SK-N-SH treated with all-trans-retinoic acid at 6 μM for 48 hours (cell line): ENCODE measurements around the gene RAB6A.
A peak's percentile ranks its signal among the peaks of the same experiment; 100 is the strongest.

Experiments
- ATAC-seq: fragments of 200-7000 bp; cut with Tn5 transposase; 3 replicates; pipeline ENCODE4 v1.9.1; 2020; ENCODE audit warnings: mild to moderate bottlenecking, moderate library complexity
- ARNTL ChIP-seq: fragments of 450-650 bp; formaldehyde crosslinking; IDR thresholded peaks from 2 replicates; pipeline ENCODE4 v1.5.0; 2020; ENCODE audit warnings: low read depth, mild to moderate bottlenecking, moderate library complexity, borderline replicate concordance
- BACH2 ChIP-seq: fragments of 250-450 bp; sonication (Bioruptor Pico); IDR thresholded peaks from 2 replicates; pipeline ENCODE4 v1.9.0; 2021; ENCODE audit warnings: mild to moderate bottlenecking, borderline replicate concordance
- CSDC2 ChIP-seq: fragments of 250-450 bp; sonication (Bioruptor Pico); IDR thresholded peaks from 2 replicates; pipeline ENCODE4 v1.5.0; 2020; ENCODE audit warnings: mild to moderate bottlenecking, moderate library complexity
- GLIS3 ChIP-seq: fragments of 250-450 bp; sonication (Bioruptor Pico); IDR thresholded peaks from 2 replicates; pipeline ENCODE4 v1.5.0; 2020; ENCODE audit warnings: mild to moderate bottlenecking, moderate library complexity
- ISL1 ChIP-seq: fragments of 250-450 bp; sonication (Bioruptor Pico); IDR thresholded peaks from 2 replicates; pipeline ENCODE4 v2.1.2; 2022; ENCODE audit warnings: mild to moderate bottlenecking, moderate library complexity
- OSR1 ChIP-seq: fragments of 250-450 bp; sonication (Bioruptor Pico); IDR thresholded peaks from 2 replicates; pipeline ENCODE4 v1.8.0; 2022; ENCODE audit warnings: moderate library complexity, mild to moderate bottlenecking, inconsistent platforms
- PPARA ChIP-seq: fragments of 250-450 bp; sonication (Bioruptor Pico); IDR thresholded peaks from 2 replicates; pipeline ENCODE4 v1.5.0; 2020; ENCODE audit warnings: mild to moderate bottlenecking, borderline replicate concordance
- RARB ChIP-seq: fragments of 250-450 bp; sonication (Bioruptor Pico); IDR thresholded peaks from 2 replicates; pipeline ENCODE4 v1.8.0; 2021; ENCODE audit warnings: mild to moderate bottlenecking, moderate library complexity
- SNAI2 ChIP-seq: fragments of 250-450 bp; sonication (Bioruptor Pico); IDR thresholded peaks from 2 replicates; pipeline ENCODE4 v1.5.0; 2020; ENCODE audit warnings: mild to moderate bottlenecking, moderate library complexity
- TCF4 ChIP-seq: fragments of 250-450 bp; sonication (Bioruptor Pico); IDR thresholded peaks from 2 replicates; pipeline ENCODE4 v1.8.0; 2021; ENCODE audit warnings: mild to moderate bottlenecking, moderate library complexity, borderline replicate concordance
- TOX ChIP-seq: fragments of 250-450 bp; sonication (Bioruptor Pico); IDR thresholded peaks from 2 replicates; pipeline ENCODE4 v1.8.0; 2021; ENCODE audit warnings: mild to moderate bottlenecking, moderate library complexity, borderline replicate concordance
- ZC3H10 ChIP-seq: fragments of 250-450 bp; sonication (Bioruptor Pico); IDR thresholded peaks from 2 replicates; pipeline ENCODE4 v1.5.1; 2021; ENCODE audit warnings: mild to moderate bottlenecking, moderate library complexity
- ZFP3 ChIP-seq: fragments of 250-450 bp; sonication (Bioruptor Pico); IDR thresholded peaks from 2 replicates; pipeline ENCODE4 v1.5.0; 2020; ENCODE audit warnings: mild to moderate bottlenecking, moderate library complexity
- ZNF565 ChIP-seq: fragments of 450-650 bp; formaldehyde crosslinking; conservative IDR thresholded peaks from 2 replicates; pipeline ENCODE4 v1.5.0; 2020; ENCODE audit warnings: low read depth, mild to moderate bottlenecking, moderate library complexity
- ZNF70 ChIP-seq: fragments of 450-650 bp; formaldehyde crosslinking; IDR thresholded peaks from 2 replicates; pipeline ENCODE4 v1.5.0; 2020; ENCODE audit warnings: mild to moderate bottlenecking, moderate library complexity
- ZNF8 ChIP-seq: fragments of 450-650 bp; formaldehyde crosslinking; IDR thresholded peaks from 2 replicates; pipeline ENCODE4 v1.5.0; 2020; ENCODE audit warnings: mild to moderate bottlenecking, moderate library complexity
- TF ChIP-seq, protein P1 (sequence below): fragments of 250-450 bp; sonication (Bioruptor Pico); IDR thresholded peaks from 2 replicates; pipeline ENCODE4 v1.5.0; 2020; ENCODE audit warnings: mild to moderate bottlenecking, moderate library complexity
- TF ChIP-seq, protein P2 (sequence below): fragments of 250-450 bp; sonication (Bioruptor Pico); IDR thresholded peaks from 2 replicates; pipeline ENCODE4 v1.8.0; 2021; ENCODE audit warnings: low read depth, mild to moderate bottlenecking, moderate library complexity, borderline replicate concordance
- TF ChIP-seq, protein P3 (sequence below): fragments of 250-450 bp; sonication (Bioruptor Pico); IDR thresholded peaks from 2 replicates; pipeline ENCODE4 v1.8.0; 2020; ENCODE audit warnings: mild to moderate bottlenecking, moderate library complexity, borderline replicate concordance
- TF ChIP-seq, protein P4 (sequence below): fragments of 250-450 bp; sonication (Bioruptor Pico); IDR thresholded peaks from 2 replicates; pipeline ENCODE4 v1.5.1; 2020; ENCODE audit warnings: low read depth, mild to moderate bottlenecking, moderate library complexity
- TF ChIP-seq, protein P5 (sequence below): fragments of 250-450 bp; sonication (Bioruptor Pico); IDR thresholded peaks from 2 replicates; pipeline ENCODE4 v1.5.1; 2021; ENCODE audit warnings: mild to moderate bottlenecking, moderate library complexity

Gene RAB6A

DNA sequence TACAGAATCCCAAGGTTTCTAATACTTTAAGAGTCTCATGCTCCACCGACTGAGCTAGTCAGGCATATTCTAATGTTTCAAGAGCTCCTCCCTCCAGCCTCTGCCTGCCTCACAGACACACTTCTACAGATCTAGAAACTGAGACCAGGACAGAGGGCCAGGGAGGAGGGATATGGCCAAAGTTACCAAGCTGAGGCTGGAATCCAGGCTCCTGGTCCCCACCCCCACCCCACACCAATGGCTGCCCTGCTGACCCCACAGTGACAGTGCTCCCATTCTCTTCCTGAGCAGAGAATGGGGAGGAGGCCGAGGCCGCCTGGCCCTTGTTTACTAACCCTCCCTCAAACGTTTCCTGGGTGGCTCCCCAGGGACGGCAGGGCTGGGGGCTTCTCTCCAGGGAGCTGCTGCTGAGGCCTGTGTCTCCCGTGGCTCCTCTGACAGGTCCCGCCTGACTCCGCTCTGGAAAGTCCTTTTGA, 112.3 kb downstream of the RAB6A start:
- ATAC-seq, result no peak

DNA sequence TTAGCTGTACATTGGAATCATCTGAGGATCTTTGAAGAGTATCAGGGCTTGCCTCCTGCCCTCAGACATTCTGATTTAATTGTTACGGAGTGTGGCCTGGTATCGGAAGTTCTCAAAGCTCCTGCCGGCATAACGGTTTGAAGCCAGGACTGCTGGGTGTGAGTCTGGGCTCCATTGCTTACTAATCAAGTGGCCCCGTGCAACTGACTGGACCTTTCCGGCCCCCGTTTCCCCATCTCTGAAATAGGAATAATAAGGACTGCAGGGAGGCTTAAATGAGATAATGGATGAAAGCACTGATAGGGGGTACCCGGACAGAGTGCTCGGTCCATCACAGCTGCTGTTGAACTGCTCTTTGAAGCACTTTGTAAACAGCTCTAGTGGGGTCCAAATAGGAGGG, 112.8 kb downstream of the RAB6A start:
- TF ChIP-seq OSR1 (CRISPR knock-in tag) (no peak), CSDC2 (CRISPR knock-in tag) (no peak), RARB (CRISPR knock-in tag) (no peak), ZNF70 (no peak), ZFP3 (CRISPR knock-in tag) (no peak), ZNF8 (CRISPR knock-in tag) (no peak), TOX (no peak), ZC3H10 (CRISPR knock-in tag) (no peak), SNAI2 (CRISPR knock-in tag) (no peak), GLIS3 (CRISPR knock-in tag) (no peak), ARNTL (no peak), BACH2 (no peak), TCF4 (CRISPR knock-in tag) (no peak), ISL1 (CRISPR knock-in tag) (no peak)
- TF ChIP-seq, protein P1, sequence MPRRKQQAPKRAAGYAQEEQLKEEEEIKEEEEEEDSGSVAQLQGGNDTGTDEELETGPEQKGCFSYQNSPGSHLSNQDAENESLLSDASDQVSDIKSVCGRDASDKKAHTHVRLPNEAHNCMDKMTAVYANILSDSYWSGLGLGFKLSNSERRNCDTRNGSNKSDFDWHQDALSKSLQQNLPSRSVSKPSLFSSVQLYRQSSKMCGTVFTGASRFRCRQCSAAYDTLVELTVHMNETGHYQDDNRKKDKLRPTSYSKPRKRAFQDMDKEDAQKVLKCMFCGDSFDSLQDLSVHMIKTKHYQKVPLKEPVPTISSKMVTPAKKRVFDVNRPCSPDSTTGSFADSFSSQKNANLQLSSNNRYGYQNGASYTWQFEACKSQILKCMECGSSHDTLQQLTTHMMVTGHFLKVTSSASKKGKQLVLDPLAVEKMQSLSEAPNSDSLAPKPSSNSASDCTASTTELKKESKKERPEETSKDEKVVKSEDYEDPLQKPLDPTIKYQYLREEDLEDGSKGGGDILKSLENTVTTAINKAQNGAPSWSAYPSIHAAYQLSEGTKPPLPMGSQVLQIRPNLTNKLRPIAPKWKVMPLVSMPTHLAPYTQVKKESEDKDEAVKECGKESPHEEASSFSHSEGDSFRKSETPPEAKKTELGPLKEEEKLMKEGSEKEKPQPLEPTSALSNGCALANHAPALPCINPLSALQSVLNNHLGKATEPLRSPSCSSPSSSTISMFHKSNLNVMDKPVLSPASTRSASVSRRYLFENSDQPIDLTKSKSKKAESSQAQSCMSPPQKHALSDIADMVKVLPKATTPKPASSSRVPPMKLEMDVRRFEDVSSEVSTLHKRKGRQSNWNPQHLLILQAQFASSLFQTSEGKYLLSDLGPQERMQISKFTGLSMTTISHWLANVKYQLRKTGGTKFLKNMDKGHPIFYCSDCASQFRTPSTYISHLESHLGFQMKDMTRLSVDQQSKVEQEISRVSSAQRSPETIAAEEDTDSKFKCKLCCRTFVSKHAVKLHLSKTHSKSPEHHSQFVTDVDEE (CRISPR knock-in tag), result no peak
- TF ChIP-seq, protein P2, sequence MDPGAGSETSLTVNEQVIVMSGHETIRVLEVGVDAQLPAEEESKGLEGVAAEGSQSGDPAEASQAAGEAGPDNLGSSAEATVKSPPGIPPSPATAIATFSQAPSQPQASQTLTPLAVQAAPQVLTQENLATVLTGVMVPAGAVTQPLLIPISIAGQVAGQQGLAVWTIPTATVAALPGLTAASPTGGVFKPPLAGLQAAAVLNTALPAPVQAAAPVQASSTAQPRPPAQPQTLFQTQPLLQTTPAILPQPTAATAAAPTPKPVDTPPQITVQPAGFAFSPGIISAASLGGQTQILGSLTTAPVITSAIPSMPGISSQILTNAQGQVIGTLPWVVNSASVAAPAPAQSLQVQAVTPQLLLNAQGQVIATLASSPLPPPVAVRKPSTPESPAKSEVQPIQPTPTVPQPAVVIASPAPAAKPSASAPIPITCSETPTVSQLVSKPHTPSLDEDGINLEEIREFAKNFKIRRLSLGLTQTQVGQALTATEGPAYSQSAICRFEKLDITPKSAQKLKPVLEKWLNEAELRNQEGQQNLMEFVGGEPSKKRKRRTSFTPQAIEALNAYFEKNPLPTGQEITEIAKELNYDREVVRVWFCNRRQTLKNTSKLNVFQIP (CRISPR knock-in tag), result no peak
- TF ChIP-seq, protein P3, sequence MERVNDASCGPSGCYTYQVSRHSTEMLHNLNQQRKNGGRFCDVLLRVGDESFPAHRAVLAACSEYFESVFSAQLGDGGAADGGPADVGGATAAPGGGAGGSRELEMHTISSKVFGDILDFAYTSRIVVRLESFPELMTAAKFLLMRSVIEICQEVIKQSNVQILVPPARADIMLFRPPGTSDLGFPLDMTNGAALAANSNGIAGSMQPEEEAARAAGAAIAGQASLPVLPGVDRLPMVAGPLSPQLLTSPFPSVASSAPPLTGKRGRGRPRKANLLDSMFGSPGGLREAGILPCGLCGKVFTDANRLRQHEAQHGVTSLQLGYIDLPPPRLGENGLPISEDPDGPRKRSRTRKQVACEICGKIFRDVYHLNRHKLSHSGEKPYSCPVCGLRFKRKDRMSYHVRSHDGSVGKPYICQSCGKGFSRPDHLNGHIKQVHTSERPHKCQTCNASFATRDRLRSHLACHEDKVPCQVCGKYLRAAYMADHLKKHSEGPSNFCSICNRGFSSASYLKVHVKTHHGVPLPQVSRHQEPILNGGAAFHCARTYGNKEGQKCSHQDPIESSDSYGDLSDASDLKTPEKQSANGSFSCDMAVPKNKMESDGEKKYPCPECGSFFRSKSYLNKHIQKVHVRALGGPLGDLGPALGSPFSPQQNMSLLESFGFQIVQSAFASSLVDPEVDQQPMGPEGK (CRISPR knock-in tag), result no peak
- ATAC-seq, result no peak

More for the DNA sequence above, 112.3 kb downstream of the RAB6A start:
- TF ChIP-seq, protein P4, sequence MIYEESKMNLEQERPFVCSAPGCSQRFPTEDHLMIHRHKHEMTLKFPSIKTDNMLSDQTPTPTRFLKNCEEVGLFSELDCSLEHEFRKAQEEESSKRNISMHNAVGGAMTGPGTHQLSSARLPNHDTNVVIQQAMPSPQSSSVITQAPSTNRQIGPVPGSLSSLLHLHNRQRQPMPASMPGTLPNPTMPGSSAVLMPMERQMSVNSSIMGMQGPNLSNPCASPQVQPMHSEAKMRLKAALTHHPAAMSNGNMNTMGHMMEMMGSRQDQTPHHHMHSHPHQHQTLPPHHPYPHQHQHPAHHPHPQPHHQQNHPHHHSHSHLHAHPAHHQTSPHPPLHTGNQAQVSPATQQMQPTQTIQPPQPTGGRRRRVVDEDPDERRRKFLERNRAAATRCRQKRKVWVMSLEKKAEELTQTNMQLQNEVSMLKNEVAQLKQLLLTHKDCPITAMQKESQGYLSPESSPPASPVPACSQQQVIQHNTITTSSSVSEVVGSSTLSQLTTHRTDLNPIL (CRISPR knock-in tag), result no peak
- TF ChIP-seq ZC3H10 (CRISPR knock-in tag), result no peak

DNA sequence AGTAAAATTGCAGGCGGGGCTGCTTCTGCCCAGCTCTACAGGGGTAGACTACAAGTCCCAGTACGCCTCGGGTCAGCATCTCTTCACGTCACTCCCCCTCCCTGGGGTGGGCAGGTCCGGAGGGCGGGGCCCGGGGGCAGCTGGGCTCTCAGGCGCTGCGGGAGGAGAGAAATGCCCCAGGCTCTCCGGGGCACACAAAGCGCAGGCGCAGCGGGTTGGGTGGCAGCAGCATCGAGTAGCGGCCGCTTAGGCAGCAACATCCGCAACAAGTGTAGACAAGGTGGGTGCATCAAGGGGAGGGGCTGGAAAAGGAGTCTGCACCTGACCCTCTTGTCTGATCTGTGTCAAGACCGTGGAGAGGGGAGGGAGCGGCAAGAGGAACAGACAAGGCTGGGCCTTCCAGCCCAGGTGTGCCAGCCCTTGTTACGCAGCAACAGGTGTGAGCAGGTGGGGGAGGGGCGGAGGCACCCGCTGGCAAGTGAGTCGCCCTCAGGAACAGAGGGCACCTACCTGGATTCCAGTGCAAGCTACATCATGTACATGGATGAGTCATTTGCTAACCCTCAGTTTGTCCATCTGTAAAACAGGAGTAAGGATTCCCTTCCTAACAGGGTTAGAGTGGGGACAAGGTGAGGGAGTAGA, 113.3 kb downstream of the RAB6A start:
- TF ChIP-seq SNAI2 (CRISPR knock-in tag) (no peak), CSDC2 (CRISPR knock-in tag) (no peak), GLIS3 (CRISPR knock-in tag) (no peak), OSR1 (CRISPR knock-in tag) (no peak), ZNF565 (CRISPR knock-in tag) (no peak), TCF4 (CRISPR knock-in tag) (no peak), RARB (CRISPR knock-in tag) (no peak), ISL1 (CRISPR knock-in tag) (no peak), ZNF70 (no peak), PPARA (no peak)
- TF ChIP-seq, protein P5, sequence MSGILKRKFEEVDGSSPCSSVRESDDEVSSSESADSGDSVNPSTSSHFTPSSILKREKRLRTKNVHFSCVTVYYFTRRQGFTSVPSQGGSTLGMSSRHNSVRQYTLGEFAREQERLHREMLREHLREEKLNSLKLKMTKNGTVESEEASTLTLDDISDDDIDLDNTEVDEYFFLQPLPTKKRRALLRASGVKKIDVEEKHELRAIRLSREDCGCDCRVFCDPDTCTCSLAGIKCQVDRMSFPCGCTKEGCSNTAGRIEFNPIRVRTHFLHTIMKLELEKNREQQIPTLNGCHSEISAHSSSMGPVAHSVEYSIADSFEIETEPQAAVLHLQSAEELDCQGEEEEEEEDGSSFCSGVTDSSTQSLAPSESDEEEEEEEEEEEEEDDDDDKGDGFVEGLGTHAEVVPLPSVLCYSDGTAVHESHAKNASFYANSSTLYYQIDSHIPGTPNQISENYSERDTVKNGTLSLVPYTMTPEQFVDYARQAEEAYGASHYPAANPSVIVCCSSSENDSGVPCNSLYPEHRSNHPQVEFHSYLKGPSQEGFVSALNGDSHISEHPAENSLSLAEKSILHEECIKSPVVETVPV (CRISPR knock-in tag), result no peak
- TF ChIP-seq, protein P1 (CRISPR knock-in tag), result no peak
- ATAC-seq, result peak; percentile 99
